Left lung (tissue), 10 donors: ENCODE measurements around the gene PIGW. TPM values are rescaled to one million over a fixed set of nuclear protein-coding genes. Genes with fewer than 3 reads are reported as not detected.

Source experiments
- ATAC-seq: fragments of 200-7000 bp; cut with Tn5 transposase; one replicate; pipeline ENCODE4 v1.9.1; 2020; ENCODE audit warnings: moderate library complexity
- DNase-seq, 4 donors: peaks; one replicate each; pipeline ENCODE4 v3.0.0-alpha.2; 2013 to 2020
- H3K27ac ChIP-seq, 2 donors: fragments of 200-600 bp; sonication (generic) in 1 of 2; one replicate each; pipeline versions ENCODE4 v1.5.0 to v1.8.0; 2020 to 2021
- H3K27me3 ChIP-seq, 2 donors: fragments of 200-600 bp; sonication (generic) in 1 of 2; one replicate each; pipeline versions ENCODE4 v1.5.0 to v1.8.0; 2020 to 2021
- H3K36me3 ChIP-seq, 2 donors: fragments of 200-600 bp; sonication (generic) in 1 of 2; one replicate each; pipeline versions ENCODE4 v1.5.0 to v1.8.0; 2020 to 2021
- H3K4me1 ChIP-seq, 2 donors: fragments of 200-600 bp; one replicate each; pipeline ENCODE4 v1.8.0; 2021
- H3K4me3 ChIP-seq, 2 donors: fragments of 200-600 bp; sonication (generic) in 1 of 2; one replicate each; pipeline versions ENCODE4 v1.5.0 to v1.8.0; 2020 to 2021; ENCODE audit warnings: mild to moderate bottlenecking in 1 of 2
- H3K9me3 ChIP-seq, 2 donors: fragments of 200-600 bp; sonication (generic) in 1 of 2; one replicate each; pipeline versions ENCODE4 v1.5.0 to v1.8.0; 2020 to 2021
- intact Hi-C, 2 donors: fragments of 100-400 bp; cut with DNase I; formaldehyde crosslinking; loops; one replicate each; pipeline versions ENCODE4 v1.11.2 to v1.14.2; 2022
- polyA plus RNA-seq, 6 donors: library from polyadenylated mRNA; unstranded; fragments of 120-200 nt; gene quantifications; one replicate each; pipeline ENCODE4 v1.2.1, GENCODE V29; 2013; ENCODE audit not compliant: insufficient read length in 6 of 6
- total RNA-seq, 2 donors: library from RNA; stranded (reverse); fragmentation: NEBNext Ultra II Directional; extraction: Animal tissue kit (Norgen Biotek cat#: 25700); gene quantifications; one replicate each; pipeline ENCODE4 v1.2.1, GENCODE V29; 2021
- TF ChIP-seq, protein P1 (sequence below), 2 donors: fragments of 200-600 bp; sonication (generic) in 1 of 2; IDR thresholded peaks; one replicate each; pipeline versions ENCODE4 v1.5.0 to v1.8.0; 2021; ENCODE audit warnings: antibody characterized with exemption in 2 of 2
- donor health status: DM: no; HTN: yes; CAD: no.
- donor health status: DM: no; HTN: no; CAD: no.

The PIGW gene
- total and polyA plus RNA-seq, 8 donors = 5.9 to 20.1 (median 8.9) TPM

DNA sequence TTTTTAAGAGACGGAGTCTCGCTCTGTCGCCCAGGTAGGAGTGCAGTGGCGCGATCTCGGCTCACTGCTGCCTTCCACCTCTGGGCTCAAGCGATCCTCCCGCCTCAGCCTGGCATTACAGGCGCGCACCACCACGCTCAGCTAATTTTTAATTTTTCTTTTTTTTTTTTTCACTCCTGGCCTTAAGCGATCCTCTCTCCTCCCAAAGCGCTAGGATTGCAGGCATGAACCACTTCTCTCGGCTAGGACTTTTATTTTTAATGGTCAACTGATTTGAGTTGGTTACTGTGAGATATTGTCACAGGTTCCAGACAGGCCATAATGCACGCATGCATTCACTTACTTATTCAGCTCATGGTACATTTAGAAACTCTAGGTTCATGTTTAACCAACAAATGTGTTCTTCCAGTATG lies 888 bp downstream of the PIGW start:
- Histone ChIP-seq H3K9me3 (no peaks in the 10 kb centered on the region), H3K4me3 (peak overlapping the region; percentile 88), H3K4me1 (peaks cover 0 to 22% of the 10 kb centered on the region in 2 donors), H3K27me3 (no peaks in the 10 kb centered on the region), H3K36me3 (peaks cover 0 to 47% of the 10 kb centered on the region in 2 donors), H3K27ac (peak overlapping the region; percentile 91 to 98)
- intact Hi-C loops = loop anchor here in 1 of 2 donors (10.0 kb wide), 1 partner anchor 59 kb away; the partner anchor contains the start of gene DHRS11
- ATAC-seq = peak; percentile 23
- no peak for DNase-seq
- TF ChIP-seq, protein P1, sequence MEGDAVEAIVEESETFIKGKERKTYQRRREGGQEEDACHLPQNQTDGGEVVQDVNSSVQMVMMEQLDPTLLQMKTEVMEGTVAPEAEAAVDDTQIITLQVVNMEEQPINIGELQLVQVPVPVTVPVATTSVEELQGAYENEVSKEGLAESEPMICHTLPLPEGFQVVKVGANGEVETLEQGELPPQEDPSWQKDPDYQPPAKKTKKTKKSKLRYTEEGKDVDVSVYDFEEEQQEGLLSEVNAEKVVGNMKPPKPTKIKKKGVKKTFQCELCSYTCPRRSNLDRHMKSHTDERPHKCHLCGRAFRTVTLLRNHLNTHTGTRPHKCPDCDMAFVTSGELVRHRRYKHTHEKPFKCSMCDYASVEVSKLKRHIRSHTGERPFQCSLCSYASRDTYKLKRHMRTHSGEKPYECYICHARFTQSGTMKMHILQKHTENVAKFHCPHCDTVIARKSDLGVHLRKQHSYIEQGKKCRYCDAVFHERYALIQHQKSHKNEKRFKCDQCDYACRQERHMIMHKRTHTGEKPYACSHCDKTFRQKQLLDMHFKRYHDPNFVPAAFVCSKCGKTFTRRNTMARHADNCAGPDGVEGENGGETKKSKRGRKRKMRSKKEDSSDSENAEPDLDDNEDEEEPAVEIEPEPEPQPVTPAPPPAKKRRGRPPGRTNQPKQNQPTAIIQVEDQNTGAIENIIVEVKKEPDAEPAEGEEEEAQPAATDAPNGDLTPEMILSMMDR (IDR thresholded peaks at IDR 0.05) = no peak

DNA sequence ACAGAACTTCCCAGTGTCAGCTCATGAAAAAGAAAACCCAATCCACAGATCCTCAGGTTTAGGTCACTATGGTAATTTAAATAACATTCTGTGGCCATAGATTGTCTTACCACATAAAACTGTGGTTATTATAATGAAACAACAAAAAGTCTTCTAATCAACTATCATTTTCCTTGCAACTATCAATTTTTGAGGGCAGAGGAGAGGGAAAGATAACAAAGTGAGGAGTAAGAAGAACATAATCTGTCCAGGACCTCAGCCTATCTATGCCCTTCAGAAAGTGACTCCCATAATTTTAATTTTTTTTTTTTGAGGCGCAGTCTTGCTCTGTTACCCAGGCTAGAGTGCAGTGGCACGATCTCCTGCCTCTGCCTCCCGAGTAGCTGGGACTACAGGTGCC lies 5.9 kb downstream of the PIGW start:
- ATAC-seq = no peak
- no peak for DNase-seq
- intact Hi-C loops = no loop called here
- TF ChIP-seq, protein P1 (IDR thresholded peaks at IDR 0.05) = no peak
- Histone ChIP-seq H3K4me1 (peaks cover 0 to 26% of the 10 kb centered on the region in 2 donors), H3K27ac (no peak overlapping the region), H3K9me3 (no peaks in the 10 kb centered on the region), H3K27me3 (no peaks in the 10 kb centered on the region), H3K36me3 (peaks cover 0 to 22% of the 10 kb centered on the region in 2 donors), H3K4me3 (no peak overlapping the region)

GRCh38 chr17:36542755-36543154 lies 8.0 kb downstream of the PIGW start:
- Histone ChIP-seq H3K4me1 (peaks cover 13 to 32% of the 10 kb centered on the region in 2 donors), H3K36me3 (peaks cover 0 to 14% of the 10 kb centered on the region in 2 donors), H3K9me3 (no peaks in the 10 kb centered on the region), H3K4me3 (no peak overlapping the region), H3K27me3 (no peaks in the 10 kb centered on the region), H3K27ac (no peak overlapping the region)
- ATAC-seq (no peak), DNase-seq (no peak)
- TF ChIP-seq, protein P1 (IDR thresholded peaks at IDR 0.05) = no peak
- intact Hi-C loops = no loop called here

GRCh38 chr17:36544044-36544306 lies 9.2 kb downstream of the PIGW start:
- peaks cover 15 to 44% of the 10 kb centered on the region in 2 donors for H3K4me1 ChIP-seq
- intact Hi-C loops = no loop called here
- ATAC-seq = peak; percentile 29
- TF ChIP-seq, protein P1 (IDR thresholded peaks at IDR 0.05) = no peak
- H3K27me3 ChIP-seq = no peaks in the 10 kb centered on the region
- peak in 2 of 4 donors; percentile 53 to 63 for DNase-seq
- peaks cover 0 to 3% of the 10 kb centered on the region in 2 donors for H3K36me3 ChIP-seq
- no peaks in the 10 kb centered on the region for H3K9me3 ChIP-seq
- peak overlapping the region; percentile 68 to 90 for H3K4me3 ChIP-seq
- H3K27ac ChIP-seq = peak overlapping the region; percentile 98 to 100

- peaks cover 0 to under 1% of the 10 kb centered on the region in 2 donors for H3K36me3 ChIP-seq
- TF ChIP-seq, protein P1 (IDR thresholded peaks at IDR 0.05) = no peak
- peaks cover 15 to 49% of the 10 kb centered on the region in 2 donors for H3K4me1 ChIP-seq
- no peaks in the 10 kb centered on the region for H3K27me3 ChIP-seq
- peak within 1 kb of the TSS; percentile 98 to 100 for H3K27ac ChIP-seq
- H3K4me3 ChIP-seq = peak within 1 kb of the TSS; percentile 68 to 90
- DNase-seq = peak; percentile 92 to 98 (median 96)
- ATAC-seq = peak; percentile 88
- intact Hi-C loops = no loop called here
- H3K9me3 ChIP-seq = no peaks in the 10 kb centered on the region
Observed at GRCh38 chr17:36544307-36545076, 9.7 kb downstream of the PIGW start, which contains the start of gene GGNBP2. TSS of gene GGNBP2 (plus strand) at chr17:36544919. CDS start at chr17:36545725, 806 bp downstream.
